ENCODE measurements around the gene TRAPPC10.

- no peak for TF ChIP-seq CTCF (IDR thresholded peaks at IDR 0.05; ENCODE audit: poor library complexity)
- TF ChIP-seq EZH2phosphoT487 (IDR thresholded peaks at IDR 0.05; ENCODE audit: low read depth, severe bottlenecking, unreplicated experiment): no peak
Measured at GRCh38 chr21:43995521-43996105, 16.5 kb upstream of the TRAPPC10 start.

Data from hepatocyte (in vitro differentiated cells).